Gastroesophageal sphincter (tissue), 3 donors: ENCODE data around the gene OR4K17.

Source experiments
- POLR2A ChIP-seq, 2 donors: fragments of 450-650 bp; IDR thresholded peaks; one replicate each; pipeline ENCODE4 v1.6.1; 2017; ENCODE audit warnings: antibody characterized with exemption in 2 of 2, mild to moderate bottlenecking in 2 of 2, moderate library complexity in 1 of 2
- POLR2AphosphoS5 ChIP-seq: sonication (generic); formaldehyde crosslinking; IDR thresholded peaks from one replicate; pipeline ENCODE4 v1.6.1; 2017; ENCODE audit warnings: antibody characterized with exemption
- TF ChIP-seq, protein P1 (sequence below), 4 experiments: fragments of 200-600 bp in 2 of 4; fragments of 450-650 bp in 2 of 4; sonication (generic) in 1 of 4; IDR thresholded peaks; one replicate each; pipeline ENCODE4 v1.5.1; 2017 to 2019; ENCODE audit warnings: antibody characterized with exemption in 4 of 4, mild to moderate bottlenecking in 2 of 4, moderate library complexity in 2 of 4

DNA sequence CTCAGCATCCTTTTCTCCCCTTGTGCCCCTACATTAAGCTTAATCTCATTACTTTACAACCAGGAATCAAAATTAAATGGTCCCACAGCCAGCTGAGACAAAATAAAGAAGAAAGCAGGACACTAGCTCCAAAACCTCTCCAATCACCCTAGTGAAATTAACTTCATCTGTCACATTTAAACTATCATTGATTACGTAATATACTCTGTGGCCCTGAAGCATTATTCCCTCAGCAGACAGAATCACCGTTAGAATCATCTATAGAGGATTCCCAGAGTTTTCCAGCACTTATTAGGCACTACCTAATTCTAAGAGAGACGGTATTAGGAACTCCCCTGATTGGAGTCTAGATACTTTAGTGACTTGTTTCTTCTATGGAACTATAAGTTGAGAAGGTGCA, at the start of gene OR4K17:
- TF ChIP-seq, protein P1, sequence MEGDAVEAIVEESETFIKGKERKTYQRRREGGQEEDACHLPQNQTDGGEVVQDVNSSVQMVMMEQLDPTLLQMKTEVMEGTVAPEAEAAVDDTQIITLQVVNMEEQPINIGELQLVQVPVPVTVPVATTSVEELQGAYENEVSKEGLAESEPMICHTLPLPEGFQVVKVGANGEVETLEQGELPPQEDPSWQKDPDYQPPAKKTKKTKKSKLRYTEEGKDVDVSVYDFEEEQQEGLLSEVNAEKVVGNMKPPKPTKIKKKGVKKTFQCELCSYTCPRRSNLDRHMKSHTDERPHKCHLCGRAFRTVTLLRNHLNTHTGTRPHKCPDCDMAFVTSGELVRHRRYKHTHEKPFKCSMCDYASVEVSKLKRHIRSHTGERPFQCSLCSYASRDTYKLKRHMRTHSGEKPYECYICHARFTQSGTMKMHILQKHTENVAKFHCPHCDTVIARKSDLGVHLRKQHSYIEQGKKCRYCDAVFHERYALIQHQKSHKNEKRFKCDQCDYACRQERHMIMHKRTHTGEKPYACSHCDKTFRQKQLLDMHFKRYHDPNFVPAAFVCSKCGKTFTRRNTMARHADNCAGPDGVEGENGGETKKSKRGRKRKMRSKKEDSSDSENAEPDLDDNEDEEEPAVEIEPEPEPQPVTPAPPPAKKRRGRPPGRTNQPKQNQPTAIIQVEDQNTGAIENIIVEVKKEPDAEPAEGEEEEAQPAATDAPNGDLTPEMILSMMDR (IDR thresholded peaks at IDR 0.05): no peak
- TF ChIP-seq POLR2AphosphoS5 (no peak), POLR2A (IDR thresholded peaks at IDR 0.05) (no peak)
